HL-60/S4 treated with phorbol 12-myristate 13-acetate at 8.2 ng/mL for 4 days and 3 days (cell line): ENCODE results near the gene MSS51.

Experiments
- in situ Hi-C: fragments of 300-500 bp; cut with MboI; formaldehyde crosslinking; loops from 2 replicates; pipeline ENCODE4 v1.15.0; 2022; ENCODE audit warnings: low sequenced_read_pairs

Gene MSS51

GRCh38 chr10:73433538-73433867 lies at the start of gene MSS51:
Gene MSS51 (minus strand): TSS chr10:73433561. CDS start chr10:73428284, 5,277 bp downstream.
- in situ Hi-C loops, result no loop called here

GRCh38 chr10:73480158-73480557 lies 46.8 kb upstream of the MSS51 start:
- in situ Hi-C loops, result no loop called here

GRCh38 chr10:73478636-73479035 lies 45.3 kb upstream of the MSS51 start:
- in situ Hi-C loops, result no loop called here

GRCh38 chr10:73471226-73471625 lies 37.9 kb upstream of the MSS51 start:
- in situ Hi-C loops, result no loop called here

- in situ Hi-C loops, result no loop called here
Measured at GRCh38 chr10:73469579-73469978, 36.2 kb upstream of the MSS51 start.

- in situ Hi-C loops, result no loop called here
Measured at GRCh38 chr10:73467206-73467605, 33.8 kb upstream of the MSS51 start.

- in situ Hi-C loops, result no loop called here
Measured at GRCh38 chr10:73465978-73466726, 32.8 kb upstream of the MSS51 start.

GRCh38 chr10:73460897-73461296 lies 27.5 kb upstream of the MSS51 start:
- in situ Hi-C loops, result no loop called here

- in situ Hi-C loops, result no loop called here
Measured at GRCh38 chr10:73459683-73460314, 26.4 kb upstream of the MSS51 start.

GRCh38 chr10:73456187-73456890 lies 23.0 kb upstream of the MSS51 start:
- in situ Hi-C loops, result no loop called here

GRCh38 chr10:73449113-73449512 lies 15.8 kb upstream of the MSS51 start:
- in situ Hi-C loops, result no loop called here

GRCh38 chr10:73448384-73448783 lies 15.0 kb upstream of the MSS51 start:
- in situ Hi-C loops, result no loop called here

- in situ Hi-C loops, result no loop called here
Measured at GRCh38 chr10:73446926-73447325, 13.6 kb upstream of the MSS51 start.

- in situ Hi-C loops, result no loop called here
Measured at GRCh38 chr10:73444457-73444856, 11.1 kb upstream of the MSS51 start.

GRCh38 chr10:73439605-73440312 lies 6.4 kb upstream of the MSS51 start:
- in situ Hi-C loops, result no loop called here

GRCh38 chr10:73439055-73439454 lies 5.7 kb upstream of the MSS51 start:
- in situ Hi-C loops, result no loop called here

- in situ Hi-C loops, result no loop called here
Measured at GRCh38 chr10:73432646-73433537, 469 bp downstream of the MSS51 start.

GRCh38 chr10:73426318-73426717 lies 7.0 kb downstream of the MSS51 start:
- in situ Hi-C loops, result no loop called here

GRCh38 chr10:73424478-73424877 lies 8.9 kb downstream of the MSS51 start:
- in situ Hi-C loops, result no loop called here

GRCh38 chr10:73423309-73423708 lies 10.1 kb downstream of the MSS51 start:
- in situ Hi-C loops, result no loop called here
